Measurements from ENCODE around the gene NTF4. TPM values are rescaled to one million over a fixed set of nuclear protein-coding genes. Genes with fewer than 3 reads are reported as not detected.

Gene NTF4
- total RNA-seq, 2 experiments from 2014 or later, result not detected

DNA sequence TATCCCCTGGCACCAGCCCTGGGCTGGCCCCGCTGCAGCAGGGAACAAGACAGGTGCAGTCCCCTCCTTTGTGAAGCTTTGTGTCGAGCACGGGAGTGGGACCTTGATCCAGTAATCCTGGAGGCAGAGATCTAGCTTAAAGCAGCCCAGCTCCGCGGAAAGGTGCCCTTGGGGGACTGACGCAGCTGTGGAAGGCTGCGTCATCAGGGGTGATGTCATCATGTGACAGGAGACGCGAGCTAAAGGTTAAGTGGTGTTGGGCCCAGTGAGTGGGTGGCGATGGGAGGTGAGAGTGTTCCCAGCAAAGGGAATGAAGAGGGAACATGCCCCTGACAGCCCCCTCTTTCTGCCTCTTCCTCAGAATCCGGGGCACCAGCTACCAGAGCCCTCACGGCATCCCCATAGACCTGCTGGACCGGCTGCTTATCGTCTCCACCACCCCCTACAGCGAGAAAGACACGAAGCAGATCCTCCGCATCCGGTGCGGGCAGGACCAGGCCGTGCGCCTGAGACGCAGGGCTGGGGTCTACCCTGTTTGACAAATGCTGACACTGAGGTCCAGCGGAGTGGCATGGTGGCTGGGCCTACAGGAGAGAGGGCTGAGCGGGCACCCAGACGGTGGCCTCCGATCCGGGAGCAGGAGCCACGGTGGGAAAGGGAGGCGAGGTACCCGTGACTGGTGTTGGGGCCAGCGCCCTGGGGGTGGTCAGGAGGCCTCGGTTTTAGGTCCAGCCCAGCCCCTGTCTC is 50.3 kb downstream of the NTF4 start:
- no peak overlapping the region for H3K4me3 Mint-ChIP-seq
- POLR2A ChIA-PET, result interaction anchor here (1.5 kb wide), 2 partner anchors 8 to 48 kb away, joined by 3 read pairs; no protein-coding TSS in a partner anchor
- no peak overlapping the region for H3K27ac Mint-ChIP-seq

DNA sequence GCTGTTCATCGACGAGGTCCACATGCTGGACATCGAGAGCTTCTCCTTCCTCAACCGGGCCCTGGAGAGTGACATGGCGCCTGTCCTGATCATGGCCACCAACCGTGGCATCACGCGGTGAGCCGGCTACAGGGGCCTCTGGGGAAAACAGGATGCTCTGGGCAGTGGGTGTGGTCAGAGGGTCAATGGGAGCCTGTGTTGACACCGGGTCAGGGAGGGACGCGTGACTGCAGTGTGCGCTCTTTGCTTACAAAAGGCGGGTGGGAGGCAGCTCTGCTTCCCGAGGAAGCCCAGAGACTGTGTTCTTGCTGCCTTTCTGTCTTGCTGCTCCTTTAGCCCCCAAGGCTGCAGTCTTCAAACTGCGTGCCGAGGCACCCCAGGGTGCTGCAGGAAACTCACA is 53.4 kb downstream of the NTF4 start:
- POLR2A ChIA-PET, result no interaction called here
- no peak for TF ChIP-seq CTCF (IDR thresholded peaks at IDR 0.05)
- CTCF ChIA-PET, result no interaction called here
- H3K4me1 Mint-ChIP-seq (ENCODE audit: low read depth), result no peaks in the 10 kb centered on the region
- H3K4me3 Mint-ChIP-seq, result no peak overlapping the region
- no peaks in the 10 kb centered on the region for H3K9me3 Mint-ChIP-seq
- ATAC-seq, result no peak
- intact Hi-C loops (cut with micrococcal nuclease), result no loop called here
- no peak overlapping the region for H3K27ac Mint-ChIP-seq
- no peaks in the 10 kb centered on the region for H3K27me3 Mint-ChIP-seq
- H3K36me3 Mint-ChIP-seq (ENCODE audit: low read depth), result peaks cover 31% of the 10 kb centered on the region
- no peak for DNase-seq

More for the DNA sequence above, 50.3 kb downstream of the NTF4 start:
- Mint-ChIP-seq H3K9me3 (no peaks in the 10 kb centered on the region), H3K27me3 (peaks cover 4% of the 10 kb centered on the region), H3K36me3 (ENCODE audit: low read depth) (peaks cover 26% of the 10 kb centered on the region), H3K4me1 (ENCODE audit: low read depth) (peaks cover 15% of the 10 kb centered on the region)
- DNase-seq (no peak), ATAC-seq (no peak)
- intact Hi-C loops (cut with micrococcal nuclease), result no loop called here
- CTCF ChIA-PET, result interaction anchor here (0.9 to 2.3 kb wide), 3 partner anchors 16 to 185 kb away, joined by 4 to 6 read pairs (median 4); partner anchors contain the start of genes GYS1 and RUVBL2
- no peak for TF ChIP-seq CTCF (IDR thresholded peaks at IDR 0.05)

Other genes starting within 250 kb of the NTF4 start
- gene HSD17B14, start 228.3 kb downstream of the NTF4 start, total RNA-seq, result under 1 TPM; 0.47 to 0.56 TPM
- gene PLEKHA4, start 196.2 kb downstream of the NTF4 start, total RNA-seq, result 1 to 10 TPM; 9.4 to 9.7 TPM
- gene PPP1R15A, start 192.4 kb downstream of the NTF4 start, total RNA-seq, result 10 to 100 TPM; 77.8 to 81.2 TPM
- gene TULP2, start 166.1 kb downstream of the NTF4 start, total RNA-seq, result under 1 TPM; 0.68 to 0.85 TPM
- gene NUCB1, start 164.5 kb downstream of the NTF4 start, total RNA-seq, result 100 to 1,000 TPM; 102 to 114 TPM
- gene DHDH, start 131.1 kb downstream of the NTF4 start, total RNA-seq, result 1 to 10 TPM; 1.4 to 2.8 TPM
- gene BAX, start 109.9 kb downstream of the NTF4 start, total RNA-seq, result 100 to 1,000 TPM; 182 to 189 TPM
- gene FTL, start 99.5 kb downstream of the NTF4 start, total RNA-seq, result 1,000 to 10,000 TPM; 1,296 to 1,324 TPM
- 10 to 100 TPM; 58.1 to 58.7 TPM for gene GYS1, start 71.5 kb downstream of the NTF4 start, total RNA-seq
- 100 to 1,000 TPM; 175 to 176 TPM for gene RUVBL2, start 70.9 kb downstream of the NTF4 start, total RNA-seq
- not detected for gene LHB, start 47.7 kb downstream of the NTF4 start, total RNA-seq
- gene CGB3, start 40.5 kb downstream of the NTF4 start, total RNA-seq, result not detected
- not detected for gene CGB2, start 32.9 kb downstream of the NTF4 start, total RNA-seq
- not detected for gene CGB1, start 27.9 kb downstream of the NTF4 start, total RNA-seq
- not detected for gene CGB5, start 21.0 kb downstream of the NTF4 start, total RNA-seq
- gene CGB8, start 15.7 kb downstream of the NTF4 start, total RNA-seq, result not detected
- gene CGB7, start 7.1 kb downstream of the NTF4 start, total RNA-seq, result not detected
- not detected for gene KCNA7, start 7.9 kb upstream of the NTF4 start, total RNA-seq
- gene SNRNP70, start 20.6 kb upstream of the NTF4 start, total RNA-seq, result 100 to 1,000 TPM; 187 to 188 TPM
- gene LIN7B, start 49.6 kb upstream of the NTF4 start, total RNA-seq, result 1 to 10 TPM; 2.1 to 4.4 TPM
- gene C19orf73, start 54.3 kb upstream of the NTF4 start, total RNA-seq, result 1 to 10 TPM; 1.5 to 2.0 TPM
- 1 to 10 TPM; 3.9 to 5.1 TPM for gene PPFIA3, start 54.7 kb upstream of the NTF4 start, total RNA-seq
- not detected for gene HRC, start 90.6 kb upstream of the NTF4 start, total RNA-seq
- gene TRPM4, start 93.0 kb upstream of the NTF4 start, total RNA-seq, result under 1 TPM; 0.40 to 0.54 TPM

Measured in activated CD8-positive, alpha-beta T cell treated with anti-CD3 and anti-CD28 coated beads for 36 hours (primary cell).